ENCODE results near the gene PDZD2. TPM values are rescaled to one million over a fixed set of nuclear protein-coding genes. Genes with fewer than 3 reads are reported as not detected.

Gene PDZD2
- total and polyA plus RNA-seq, 8 donors: under 0.01 to 61.3 (median 5.8) TPM

DNA sequence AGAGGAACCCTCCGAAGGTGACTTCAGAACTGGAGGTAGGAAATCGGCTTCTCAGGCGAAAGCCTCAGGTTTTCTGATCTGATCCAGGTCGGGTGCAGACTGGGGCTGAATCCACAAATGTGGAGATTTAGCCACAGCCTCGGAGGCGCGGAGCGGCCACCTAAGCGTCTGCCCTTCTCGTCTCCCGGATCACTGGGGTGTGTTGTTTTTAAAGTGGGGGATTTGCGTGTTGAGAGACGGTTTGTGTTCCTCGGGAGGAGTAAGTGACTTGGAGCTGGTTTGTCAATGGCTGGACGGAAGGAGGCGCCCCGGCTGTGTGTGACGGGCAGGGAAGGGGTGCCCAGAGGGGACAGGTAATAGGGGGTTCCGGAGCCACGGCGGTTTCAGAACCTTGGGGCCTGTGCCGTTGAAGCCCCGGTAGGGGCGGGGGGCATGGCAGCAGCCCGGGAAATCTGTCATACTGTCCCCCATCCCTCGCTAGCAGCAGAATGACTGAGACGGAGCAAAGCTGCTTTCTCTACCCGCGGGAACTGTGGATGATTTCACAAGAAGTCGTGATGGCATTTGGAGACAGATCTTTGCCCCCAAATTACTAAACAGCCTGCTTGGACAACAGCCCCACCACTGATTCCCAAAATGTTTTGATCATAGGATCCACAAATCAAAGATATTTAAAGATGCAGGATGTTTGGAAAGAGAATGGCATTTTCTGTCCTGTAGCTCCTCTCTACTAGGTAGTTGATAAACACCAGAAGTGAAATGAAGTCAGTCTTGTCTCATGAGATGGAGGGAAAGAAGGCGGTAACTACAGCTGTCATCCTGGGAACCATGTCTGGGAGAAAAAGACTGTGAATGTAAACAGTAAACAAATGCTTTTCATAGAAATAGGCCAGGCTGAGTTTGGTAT lies 216.5 kb downstream of the PDZD2 start:
- TF ChIP-seq POLR2A (IDR thresholded peaks at IDR 0.05) (no peak), POLR2AphosphoS5 (IDR thresholded peaks at IDR 0.05) (no peak), EP300 (IDR thresholded peaks at IDR 0.05) (no peak)
- TF ChIP-seq, protein P1, sequence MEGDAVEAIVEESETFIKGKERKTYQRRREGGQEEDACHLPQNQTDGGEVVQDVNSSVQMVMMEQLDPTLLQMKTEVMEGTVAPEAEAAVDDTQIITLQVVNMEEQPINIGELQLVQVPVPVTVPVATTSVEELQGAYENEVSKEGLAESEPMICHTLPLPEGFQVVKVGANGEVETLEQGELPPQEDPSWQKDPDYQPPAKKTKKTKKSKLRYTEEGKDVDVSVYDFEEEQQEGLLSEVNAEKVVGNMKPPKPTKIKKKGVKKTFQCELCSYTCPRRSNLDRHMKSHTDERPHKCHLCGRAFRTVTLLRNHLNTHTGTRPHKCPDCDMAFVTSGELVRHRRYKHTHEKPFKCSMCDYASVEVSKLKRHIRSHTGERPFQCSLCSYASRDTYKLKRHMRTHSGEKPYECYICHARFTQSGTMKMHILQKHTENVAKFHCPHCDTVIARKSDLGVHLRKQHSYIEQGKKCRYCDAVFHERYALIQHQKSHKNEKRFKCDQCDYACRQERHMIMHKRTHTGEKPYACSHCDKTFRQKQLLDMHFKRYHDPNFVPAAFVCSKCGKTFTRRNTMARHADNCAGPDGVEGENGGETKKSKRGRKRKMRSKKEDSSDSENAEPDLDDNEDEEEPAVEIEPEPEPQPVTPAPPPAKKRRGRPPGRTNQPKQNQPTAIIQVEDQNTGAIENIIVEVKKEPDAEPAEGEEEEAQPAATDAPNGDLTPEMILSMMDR (IDR thresholded peaks at IDR 0.05): no peak
- 3 to 7% (median 5%) methylated on average over 23 to 31 of the region's 31 CpGs for WGBS, 5 donors
- Histone ChIP-seq H3K4me3 (peak overlapping the region; percentile 59 to 70 (median 66)), H3K27me3 (peaks cover 0 to 11% (median 0%) of the 10 kb centered on the region in 3 donors), H3K9me3 (peaks cover 14 to 25% (median 20%) of the 10 kb centered on the region in 4 donors), H3K36me3 (peaks cover 0 to 8% (median 0%) of the 10 kb centered on the region in 4 donors), H3K4me1 (peaks cover 11 to 32% (median 23%) of the 10 kb centered on the region in 4 donors), H3K27ac (peak overlapping the region; percentile 67 to 82 (median 78))
- intact Hi-C loops (cut with DNase I; ENCODE audit: low total_unique reads): no loop called here
- peak; percentile 47 to 61 for DNase-seq

DNA sequence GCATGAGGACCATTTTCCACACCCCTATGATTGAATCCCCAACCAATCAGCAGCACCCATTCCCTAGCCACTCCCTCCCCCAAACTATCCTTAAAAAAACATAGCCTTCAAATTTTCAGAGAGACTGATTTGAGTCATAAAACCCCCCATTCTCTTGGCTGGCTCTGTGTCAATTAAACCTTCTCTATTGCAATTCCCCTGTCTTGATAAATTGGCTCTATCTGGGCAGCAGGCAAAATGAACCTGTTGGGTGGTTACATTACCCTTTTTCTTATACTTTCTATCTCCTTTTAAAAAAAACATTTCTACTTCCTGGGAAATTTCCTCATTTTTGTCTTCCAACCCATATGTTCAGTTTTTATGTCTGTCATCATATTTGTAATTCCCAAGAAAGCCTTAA lies 220.2 kb downstream of the PDZD2 start:
- no peak for DNase-seq
- peaks cover 14 to 30% (median 22%) of the 10 kb centered on the region in 4 donors for H3K9me3 ChIP-seq
- peaks cover 0 to 11% (median 0%) of the 10 kb centered on the region in 3 donors for H3K27me3 ChIP-seq
- H3K4me1 ChIP-seq: peaks cover 5 to 25% (median 17%) of the 10 kb centered on the region in 4 donors
- peaks cover 0 to 9% (median 0%) of the 10 kb centered on the region in 4 donors for H3K36me3 ChIP-seq
- no peak overlapping the region for H3K4me3 ChIP-seq
- no peak overlapping the region for H3K27ac ChIP-seq
- TF ChIP-seq, protein P1 (IDR thresholded peaks at IDR 0.05): no peak
- TF ChIP-seq POLR2A (IDR thresholded peaks at IDR 0.05) (no peak), POLR2AphosphoS5 (IDR thresholded peaks at IDR 0.05) (no peak), EP300 (IDR thresholded peaks at IDR 0.05) (no peak)
- intact Hi-C loops (cut with DNase I; ENCODE audit: low total_unique reads): no loop called here

DNA sequence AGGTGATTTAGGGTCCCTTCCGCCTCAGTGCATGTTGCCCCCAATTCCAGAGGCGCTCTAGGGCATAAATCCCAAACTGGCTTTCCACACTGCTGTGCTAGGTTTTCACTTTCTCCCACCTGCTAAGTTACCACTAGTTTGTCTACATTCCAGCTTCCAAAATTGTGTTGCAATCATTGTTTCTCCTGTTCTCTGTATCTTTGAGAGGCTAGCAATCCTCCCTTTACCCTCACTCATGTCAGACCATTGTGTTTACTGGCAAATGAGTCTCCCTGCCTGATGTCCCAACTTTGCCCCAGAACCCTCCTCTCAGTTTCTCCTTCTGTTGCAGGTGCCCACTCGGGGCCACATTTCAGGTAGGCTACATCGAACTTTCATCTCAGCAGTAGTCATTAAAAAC lies 221.3 kb downstream of the PDZD2 start:
- Histone ChIP-seq H3K4me1 (peaks cover 0 to 13% (median 9%) of the 10 kb centered on the region in 4 donors), H3K36me3 (peaks cover 0 to 9% (median 0%) of the 10 kb centered on the region in 4 donors), H3K9me3 (peaks cover 14 to 30% (median 22%) of the 10 kb centered on the region in 4 donors), H3K27ac (no peak overlapping the region), H3K4me3 (no peak overlapping the region), H3K27me3 (peaks cover 0 to 3% (median 0%) of the 10 kb centered on the region in 3 donors)
- DNase-seq: no peak
- 95 to 98% (median 96%) methylated on average over 4 of the region's 4 CpGs for WGBS, 5 donors
- intact Hi-C loops (cut with DNase I; ENCODE audit: low total_unique reads): no loop called here
- no peak for TF ChIP-seq POLR2A (IDR thresholded peaks at IDR 0.05)
- TF ChIP-seq, protein P1 (IDR thresholded peaks at IDR 0.05): no peak
- no peak for TF ChIP-seq EP300 (IDR thresholded peaks at IDR 0.05)
- TF ChIP-seq POLR2AphosphoS5 (IDR thresholded peaks at IDR 0.05): no peak

DNA sequence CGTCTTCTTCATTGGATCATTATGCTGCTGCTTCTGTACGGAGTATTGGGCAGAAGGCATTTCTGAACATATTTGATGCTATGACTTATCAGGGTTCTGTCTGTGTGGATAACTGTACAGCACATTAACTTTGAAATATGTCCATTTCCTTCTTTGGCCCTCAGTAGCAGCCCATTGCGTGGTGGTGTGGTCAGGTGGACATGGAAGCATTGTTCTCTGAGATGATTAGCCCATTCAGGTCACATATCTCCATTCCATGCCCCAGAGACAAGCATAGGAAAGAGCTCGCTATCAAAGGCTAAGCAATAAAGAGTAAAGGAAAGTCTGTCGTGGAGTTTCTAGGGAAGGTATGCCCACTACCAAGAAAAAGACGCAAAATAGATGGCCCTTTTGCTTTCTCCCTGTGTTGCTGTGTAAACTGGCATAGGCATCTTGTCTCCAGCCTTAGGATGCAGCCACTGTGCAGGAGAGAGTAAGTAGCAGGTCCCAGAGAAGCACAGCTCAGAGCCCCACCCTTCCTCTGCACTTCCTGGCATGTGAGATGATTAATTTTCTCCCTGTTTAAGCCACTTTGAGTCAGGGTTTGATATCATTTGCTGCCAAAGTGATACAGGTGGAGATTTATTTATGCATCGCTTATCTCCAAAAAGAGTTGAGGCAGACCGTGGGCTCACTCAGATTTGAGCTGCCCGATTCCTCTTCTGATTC lies 221.9 kb downstream of the PDZD2 start:
- Histone ChIP-seq H3K27ac (no peak overlapping the region), H3K4me3 (no peak overlapping the region), H3K27me3 (no peaks in the 10 kb centered on the region), H3K9me3 (peaks cover 14 to 30% (median 22%) of the 10 kb centered on the region in 4 donors), H3K4me1 (peaks cover 0 to 7% (median 3%) of the 10 kb centered on the region in 4 donors), H3K36me3 (peaks cover 0 to 9% (median 0%) of the 10 kb centered on the region in 4 donors)
- TF ChIP-seq, protein P1 (IDR thresholded peaks at IDR 0.05): no peak
- TF ChIP-seq POLR2A (IDR thresholded peaks at IDR 0.05): no peak
- no peak for TF ChIP-seq POLR2AphosphoS5 (IDR thresholded peaks at IDR 0.05)
- TF ChIP-seq EP300 (IDR thresholded peaks at IDR 0.05): no peak
- intact Hi-C loops (cut with DNase I; ENCODE audit: low total_unique reads): no loop called here
- DNase-seq: no peak
- 76 to 87% (median 83%) methylated on average over 9 of the region's 9 CpGs for WGBS, 5 donors

Measured in stomach (tissue), 9 donors.